PC-9 (cell line): ENCODE results near the gene GLCE. TPM values are rescaled to one million over a fixed set of nuclear protein-coding genes. Genes with fewer than 3 reads are reported as not detected.

Source experiments
- BruUV-seq: library from RNA; stranded (reverse); fragments of 400-500 nt; replicated peaks from 2 replicates; lab custom pipeline; 2021; lab: Mats Ljungman, UMichigan
- CTCF ChIA-PET: fragments of 300-600 bp; sonication (Branson Sonifier 250); formaldehyde crosslinking; loops from one replicate; lab custom pipeline; 2022; ENCODE audit warnings: antibody characterized with exemption; lab: Charles Lee
- POLR2A ChIA-PET: fragments of 300-600 bp; sonication (Branson Sonifier 250); formaldehyde crosslinking; loops from one replicate; lab custom pipeline; 2022; ENCODE audit warnings: antibody characterized with exemption; ENCODE audit not compliant: unreplicated experiment; lab: Charles Lee
- DNase-seq, 2 experiments: peaks; one replicate each; pipeline versions ENCODE4 v3.0.0 to v3.0.0-alpha.2; 2015 to 2022; ENCODE audit warnings: mixed read lengths in 1 of 2
- H2AFZ ChIP-seq: fragments of 200-600 bp; sonication (generic); 2 replicates; pipeline ENCODE4 v1.8.1; 2017; ENCODE audit warnings: antibody characterized with exemption
- H3F3A ChIP-seq: fragments of 200-600 bp; sonication (generic); 2 replicates; pipeline ENCODE4 v1.8.1; 2017; ENCODE audit warnings: antibody characterized with exemption, mild to moderate bottlenecking, low read depth; ENCODE audit not compliant: insufficient read depth
- H3K27ac ChIP-seq: fragments of 200-600 bp; sonication (generic); 2 replicates; pipeline ENCODE4 v1.6.1; 2016; ENCODE audit warnings: mixed run types
- H3K27me3 ChIP-seq: fragments of 200-600 bp; sonication (generic); 2 replicates; pipeline ENCODE4 v1.6.1; 2016; ENCODE audit warnings: low read depth, mixed run types; ENCODE audit not compliant: insufficient read depth
- H3K36me3 ChIP-seq: fragments of 200-600 bp; sonication (generic); 2 replicates; pipeline ENCODE4 v1.6.1; 2016; ENCODE audit warnings: low read depth, mixed run types
- H3K4me1 ChIP-seq: fragments of 200-600 bp; sonication (generic); replicated peaks from 2 replicates; pipeline ENCODE4 v1.6.1; 2016; ENCODE audit warnings: mixed run types; ENCODE audit not compliant: insufficient read depth
- H3K4me2 ChIP-seq: fragments of 200-600 bp; sonication (generic); 2 replicates; pipeline ENCODE4 v1.6.1; 2017; ENCODE audit warnings: mixed run types
- H3K4me3 ChIP-seq: fragments of 200-600 bp; sonication (generic); 2 replicates; pipeline ENCODE4 v1.6.1; 2016; ENCODE audit warnings: mixed run types
- H3K79me2 ChIP-seq: fragments of 200-600 bp; sonication (generic); 2 replicates; pipeline ENCODE4 v1.6.1; 2017; ENCODE audit warnings: low read depth, mixed run types
- H3K9me2 ChIP-seq: fragments of 200-600 bp; sonication (generic); 2 replicates; pipeline ENCODE4 v1.8.1; 2017; ENCODE audit warnings: mild to moderate bottlenecking; ENCODE audit not compliant: insufficient read depth
- H3K9me3 ChIP-seq: fragments of 200-600 bp; sonication (generic); 2 replicates; pipeline ENCODE4 v1.8.1; 2016; ENCODE audit warnings: low read depth; ENCODE audit not compliant: insufficient read depth
- H4K20me1 ChIP-seq: fragments of 200-600 bp; sonication (generic); 2 replicates; pipeline ENCODE4 v1.8.1; 2017; ENCODE audit not compliant: insufficient read depth
- EZH2 ChIP-seq: fragments of 200-600 bp; sonication (generic); IDR thresholded peaks from 2 replicates; pipeline ENCODE4 v1.8.0; 2017; ENCODE audit warnings: antibody characterized with exemption, low read depth
- intact Hi-C: fragments of 100-400 bp; cut with micrococcal nuclease; formaldehyde crosslinking; loops from one replicate; pipeline ENCODE4 v1.10.0; 2022; ENCODE audit not compliant: unreplicated experiment
- total RNA-seq: library from RNA; stranded (reverse); gene quantifications from 2 replicates; pipeline ENCODE4 v1.2.3, GENCODE V29; 2021
- TF ChIP-seq, protein P1 (sequence below): fragments of 200-600 bp; sonication (generic); conservative IDR thresholded peaks from 2 replicates; pipeline ENCODE4 v1.6.1; 2017; ENCODE audit warnings: mixed run types, antibody characterized with exemption, mild to moderate bottlenecking, moderate library complexity

GLCE gene
- total RNA-seq, 1 experiment from 2014 or later, result 31.3 TPM

DNA sequence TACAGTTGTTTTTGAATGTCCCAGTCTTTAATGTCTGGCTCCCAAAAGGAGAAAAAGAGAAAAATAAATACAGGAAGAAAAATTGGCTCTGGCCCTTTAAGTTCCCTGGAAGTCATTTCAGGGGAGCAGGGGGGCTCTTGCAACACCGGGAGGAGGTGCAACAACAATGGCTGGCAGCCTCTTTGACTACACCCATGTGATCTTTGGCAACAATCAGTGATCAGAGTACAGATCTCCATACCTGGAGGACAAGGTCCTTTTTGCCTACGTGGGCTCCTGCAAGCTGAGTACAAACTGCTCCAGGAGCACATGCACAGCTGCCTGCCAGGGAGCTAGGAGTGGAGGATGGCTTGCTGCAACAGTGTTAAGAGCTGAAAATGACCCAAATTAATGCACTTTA lies 63.9 kb downstream of the GLCE start:
- H3K4me3 ChIP-seq, result no peak overlapping the region

DNA sequence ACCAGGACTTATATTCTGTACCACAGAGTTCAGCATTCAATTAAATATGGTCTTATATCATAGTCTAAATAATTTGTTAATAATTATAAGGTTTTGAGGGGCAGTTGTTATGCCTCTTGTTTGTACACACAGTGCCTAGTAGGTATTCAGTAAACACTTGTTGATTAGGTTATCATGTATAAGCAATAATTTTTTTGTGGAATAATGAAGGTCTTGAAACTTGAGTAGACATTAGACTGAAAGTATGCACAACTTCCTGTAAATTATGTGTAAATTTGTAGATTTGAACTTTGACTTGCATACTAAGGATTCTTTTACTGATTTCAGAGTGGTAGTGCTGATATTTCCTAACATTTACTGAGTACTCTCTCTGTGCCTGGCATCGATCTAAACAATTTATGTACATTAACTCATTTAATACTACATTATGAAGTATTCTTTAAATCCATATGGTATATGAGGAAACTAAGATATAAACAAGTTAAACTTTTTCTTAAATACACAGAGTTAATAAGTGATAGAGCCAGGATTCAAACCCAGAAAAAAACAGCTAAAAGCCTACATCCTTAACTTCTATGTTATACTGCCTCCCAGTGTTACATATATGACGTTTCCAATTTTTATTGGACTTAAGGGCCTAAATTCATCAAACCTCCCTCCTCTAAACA lies 65.1 kb downstream of the GLCE start:
- BruUV-seq, result no TSS peak
- Histone ChIP-seq H3K9me2 (no peaks in the 10 kb centered on the region), H3K4me2 (no peak overlapping the region; the same call in 1 of the 2 replicates), H3K79me2 (no peaks in the 10 kb centered on the region), H3F3A (no peaks in the 10 kb centered on the region), H3K4me1 (peaks cover 16% of the 10 kb centered on the region), H2AFZ (no peak overlapping the region), H3K36me3 (peaks cover 5% of the 10 kb centered on the region; the same call in 1 of the 2 replicates), H4K20me1 (no peaks in the 10 kb centered on the region), H3K27ac (no peak overlapping the region), H3K9me3 (no peaks in the 10 kb centered on the region), H3K27me3 (no peaks in the 10 kb centered on the region), H3K4me3 (no peak overlapping the region)
- TF ChIP-seq EZH2, result no peak
- TF ChIP-seq, protein P1, sequence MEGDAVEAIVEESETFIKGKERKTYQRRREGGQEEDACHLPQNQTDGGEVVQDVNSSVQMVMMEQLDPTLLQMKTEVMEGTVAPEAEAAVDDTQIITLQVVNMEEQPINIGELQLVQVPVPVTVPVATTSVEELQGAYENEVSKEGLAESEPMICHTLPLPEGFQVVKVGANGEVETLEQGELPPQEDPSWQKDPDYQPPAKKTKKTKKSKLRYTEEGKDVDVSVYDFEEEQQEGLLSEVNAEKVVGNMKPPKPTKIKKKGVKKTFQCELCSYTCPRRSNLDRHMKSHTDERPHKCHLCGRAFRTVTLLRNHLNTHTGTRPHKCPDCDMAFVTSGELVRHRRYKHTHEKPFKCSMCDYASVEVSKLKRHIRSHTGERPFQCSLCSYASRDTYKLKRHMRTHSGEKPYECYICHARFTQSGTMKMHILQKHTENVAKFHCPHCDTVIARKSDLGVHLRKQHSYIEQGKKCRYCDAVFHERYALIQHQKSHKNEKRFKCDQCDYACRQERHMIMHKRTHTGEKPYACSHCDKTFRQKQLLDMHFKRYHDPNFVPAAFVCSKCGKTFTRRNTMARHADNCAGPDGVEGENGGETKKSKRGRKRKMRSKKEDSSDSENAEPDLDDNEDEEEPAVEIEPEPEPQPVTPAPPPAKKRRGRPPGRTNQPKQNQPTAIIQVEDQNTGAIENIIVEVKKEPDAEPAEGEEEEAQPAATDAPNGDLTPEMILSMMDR, result peak; percentile 49; the same call in 1 of the 2 replicates
- intact Hi-C loops, result loop anchor here (1.0 kb wide), 1 partner anchor 166 kb away; no protein-coding TSS in a partner anchor
- ChIA-PET POLR2A (no interaction called here), CTCF (no interaction called here)
- DNase-seq, result peak in 1 of 2 experiments; percentile 35

More for the DNA sequence above, 63.9 kb downstream of the GLCE start:
- H3K36me3 ChIP-seq, result peaks cover 5% of the 10 kb centered on the region; the same call in 1 of the 2 replicates
- no peak overlapping the region for H2AFZ ChIP-seq
- POLR2A ChIA-PET, result no interaction called here
- H3F3A ChIP-seq, result no peaks in the 10 kb centered on the region
- intact Hi-C loops, result no loop called here
- H3K9me3 ChIP-seq, result no peaks in the 10 kb centered on the region
- no TSS peak for BruUV-seq
- peak; percentile 26 to 43 for DNase-seq
- TF ChIP-seq, protein P1, result no peak
- no peak for TF ChIP-seq EZH2
- no peak overlapping the region for H3K27ac ChIP-seq
- no peaks in the 10 kb centered on the region for H4K20me1 ChIP-seq
- no peaks in the 10 kb centered on the region for H3K27me3 ChIP-seq
- peaks cover 16% of the 10 kb centered on the region for H3K4me1 ChIP-seq
- H3K9me2 ChIP-seq, result no peaks in the 10 kb centered on the region
- no peak overlapping the region; the same call in 1 of the 2 replicates for H3K4me2 ChIP-seq
- H3K79me2 ChIP-seq, result no peaks in the 10 kb centered on the region
- CTCF ChIA-PET, result interaction anchor here (0.6 kb wide), 1 partner anchor 130 kb away, joined by 4 read pairs; no protein-coding TSS in a partner anchor

DNA sequence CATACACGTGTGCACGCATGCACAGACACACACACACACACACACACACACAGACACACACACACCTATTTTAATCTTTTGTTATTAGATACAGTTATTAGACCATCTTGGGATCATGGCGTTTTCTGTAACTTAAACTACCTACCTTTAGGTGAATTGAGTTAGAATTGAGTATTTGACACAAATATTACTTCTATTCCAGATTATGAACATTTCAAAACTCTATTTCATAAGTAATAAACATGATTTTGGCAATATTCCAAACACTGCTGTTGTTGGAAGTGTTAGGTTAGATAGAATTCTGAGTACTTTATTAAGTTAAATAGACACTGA lies 65.6 kb downstream of the GLCE start:
- H3K4me2 ChIP-seq, result no peak overlapping the region
- intact Hi-C loops, result no loop called here
- no peaks in the 10 kb centered on the region for H4K20me1 ChIP-seq
- ChIA-PET CTCF (no interaction called here), POLR2A (no interaction called here)
- H3K79me2 ChIP-seq, result no peaks in the 10 kb centered on the region
- H3K36me3 ChIP-seq, result peaks cover 5% of the 10 kb centered on the region; the same call in 1 of the 2 replicates
- no peak for DNase-seq
- no peaks in the 10 kb centered on the region for H3K27me3 ChIP-seq
- no peaks in the 10 kb centered on the region for H3F3A ChIP-seq
- H3K4me1 ChIP-seq, result peaks cover 16% of the 10 kb centered on the region
- H3K9me3 ChIP-seq, result no peaks in the 10 kb centered on the region
- no peak overlapping the region for H2AFZ ChIP-seq
- no TSS peak for BruUV-seq
- no peak for TF ChIP-seq EZH2
- TF ChIP-seq, protein P1, result peak; percentile 18; the same call in 1 of the 2 replicates
- H3K27ac ChIP-seq, result no peak overlapping the region
- H3K9me2 ChIP-seq, result no peaks in the 10 kb centered on the region
- H3K4me3 ChIP-seq, result no peak overlapping the region
